Prostate gland (tissue), 2 donors: ENCODE data around the gene EML4. TPM values are rescaled to one million over a fixed set of nuclear protein-coding genes. Genes with fewer than 3 reads are reported as not detected.
"Not testable (repeated sequence)": the region's sequence is repeated elsewhere in the genome, so short reads cannot be mapped to it uniquely, and the experiment has no call there.

Experiments used
- DNase-seq: peaks from one replicate; pipeline ENCODE4 v3.0.0-alpha.2; 2019; ENCODE audit warnings: low spot score
- H3K27ac ChIP-seq, 2 donors: fragments of 200-600 bp; sonication (generic); 2 replicates each; pipeline ENCODE4 v1.5.1; 2017 to 2019
- H3K27me3 ChIP-seq: fragments of 200-600 bp; sonication (generic); replicated peaks from 2 replicates; pipeline ENCODE4 v1.5.1; 2019; ENCODE audit not compliant: insufficient read depth
- H3K36me3 ChIP-seq, 2 donors: fragments of 200-600 bp; sonication (generic); 1 replicate in 1 of 2; 2 replicates in 1 of 2; pipeline versions ENCODE4 v1.5.1 to v1.8.1; 2017 to 2019
- H3K4me1 ChIP-seq: fragments of 200-600 bp; sonication (generic); replicated peaks from 2 replicates; pipeline ENCODE4 v1.5.1; 2019
- H3K4me3 ChIP-seq, 2 donors: fragments of 200-600 bp; sonication (generic); 2 replicates each; pipeline ENCODE4 v1.5.1; 2017 to 2019
- H3K9me3 ChIP-seq: fragments of 200-600 bp; sonication (generic); 2 replicates; pipeline ENCODE4 v1.5.1; 2017
- CTCF ChIP-seq, 4 experiments: fragments of 200-600 bp in 2 of 4; fragments of 450-650 bp in 2 of 4; sonication (generic) in 2 of 4; IDR thresholded peaks; 1 replicate in 3 of 4; 2 replicates in 1 of 4; pipeline ENCODE4 v1.5.1; 2016 to 2019; ENCODE audit warnings: antibody characterized with exemption in 4 of 4, mild to moderate bottlenecking in 2 of 4, moderate library complexity in 2 of 4
- POLR2A ChIP-seq: fragments of 450-650 bp; IDR thresholded peaks from one replicate; pipeline ENCODE4 v1.6.1; 2016; ENCODE audit warnings: antibody characterized with exemption, mild to moderate bottlenecking
- POLR2AphosphoS5 ChIP-seq: sonication (generic); formaldehyde crosslinking; IDR thresholded peaks from one replicate; pipeline ENCODE4 v1.6.1; 2017; ENCODE audit warnings: antibody characterized with exemption
- WGBS: methylation state at CpG from one replicate; pipeline ENCODE4 v1.1.5; 2018; 5-methylcytosine and 5-hydroxymethylcytosine counted together
- intact Hi-C: fragments of 100-400 bp; cut with DNase I; formaldehyde crosslinking; loops from one replicate; pipeline ENCODE4 v1.14.2; 2022
- total RNA-seq, 2 donors: library from RNA; depleted of rRNA; stranded (reverse); fragments of >200 nt; gene quantifications; one replicate each; pipeline ENCODE4 v1.1.0, GENCODE V29; 2016

The EML4 gene
- 10 to 100 TPM; 26.3 to 38.2 TPM for total RNA-seq

- Histone ChIP-seq H3K4me1 (no peaks in the 10 kb centered on the region), H3K27ac (peak within 1 kb of the TSS; percentile 84 to 86), H3K4me3 (peak within 1 kb of the TSS; percentile 68 to 85), H3K9me3 (no peaks in the 10 kb centered on the region), H3K27me3 (no peaks in the 10 kb centered on the region), H3K36me3 (no peaks in the 10 kb centered on the region)
- peak; percentile 92 for DNase-seq
- TF ChIP-seq POLR2AphosphoS5 (peak; percentile 81), CTCF (IDR thresholded peaks at IDR 0.05) (no peak), POLR2A (peak; percentile 67)
- under 1% methylated on average over 60 of the region's 88 CpGs for WGBS
- intact Hi-C loops = no loop called here
Measured at GRCh38 chr2:42169100-42169873, at the start of gene EML4. TSS of gene EML4 (plus strand) at chr2:42169353. CDS start at chr2:42169612, 259 bp downstream.

DNA sequence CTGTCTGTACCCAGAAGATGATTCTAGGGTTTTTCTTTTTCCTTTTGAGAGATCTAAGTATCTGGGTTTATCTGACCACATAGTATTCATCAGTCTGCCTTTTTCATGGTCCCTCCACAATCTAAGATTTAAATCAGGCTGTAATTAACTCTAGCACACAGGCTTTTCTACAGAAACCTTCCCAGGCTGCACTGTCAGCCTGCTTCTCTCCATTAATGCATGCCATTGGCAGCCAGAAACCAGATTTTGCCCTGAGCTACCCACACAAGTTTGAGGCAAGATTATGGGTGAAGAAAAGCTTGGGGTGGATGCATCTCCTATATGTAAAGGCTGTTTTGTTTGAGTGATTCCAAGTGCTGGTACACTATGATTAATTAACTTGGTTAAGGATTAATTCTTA, 45.7 kb upstream of the EML4 start:
- no peaks in the 10 kb centered on the region for H3K4me1 ChIP-seq
- no peak overlapping the region for H3K4me3 ChIP-seq
- intact Hi-C loops = no loop called here
- H3K27ac ChIP-seq = peak overlapping the region in 1 of 2 donors; percentile 6
- no peaks in the 10 kb centered on the region for H3K27me3 ChIP-seq
- no peaks in the 10 kb centered on the region for H3K9me3 ChIP-seq
- H3K36me3 ChIP-seq = no peaks in the 10 kb centered on the region
- no peak for DNase-seq
- TF ChIP-seq POLR2AphosphoS5 = no peak
- no peak for TF ChIP-seq CTCF (IDR thresholded peaks at IDR 0.05)
- no peak for TF ChIP-seq POLR2A

DNA sequence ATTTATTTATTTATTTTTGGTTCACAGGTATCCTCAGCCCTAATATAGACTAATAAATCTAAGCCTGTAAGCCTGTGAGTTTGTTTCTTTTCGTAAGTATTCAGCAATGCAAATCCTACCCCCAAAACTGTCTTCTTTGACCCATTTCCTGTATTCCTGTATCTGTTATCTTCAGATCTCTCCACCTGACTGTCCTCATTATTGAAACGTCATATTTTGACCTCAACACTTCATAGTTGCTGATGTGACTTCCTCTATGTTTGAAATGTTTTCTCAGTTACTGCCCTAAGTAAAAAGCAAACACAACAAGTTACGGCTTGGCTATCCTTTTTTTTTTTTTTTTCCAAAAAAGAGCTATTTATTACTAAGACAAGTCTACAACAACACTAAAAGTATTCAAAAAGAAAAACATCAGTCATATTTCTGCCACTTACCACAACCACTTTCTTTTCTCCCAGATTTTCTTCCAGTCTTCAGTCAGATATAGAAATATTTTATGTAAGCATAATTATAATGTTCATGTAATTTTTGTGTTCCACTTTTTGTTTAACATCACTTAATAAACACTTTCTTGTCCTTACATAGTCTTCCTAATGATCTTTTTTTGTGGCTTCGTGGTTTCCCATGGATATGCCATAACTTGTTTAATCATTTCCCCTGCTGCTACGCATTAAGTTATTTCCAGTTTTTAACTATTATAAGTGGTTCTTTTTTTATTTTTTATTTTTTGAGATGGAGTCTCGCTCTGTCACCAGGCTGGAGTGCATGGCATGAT, 45.0 kb upstream of the EML4 start:
- TF ChIP-seq CTCF (IDR thresholded peaks at IDR 0.05) (no peak), POLR2AphosphoS5 (peak; percentile 24)
- no peak for DNase-seq
- H3K4me3 ChIP-seq = no peak overlapping the region
- peak overlapping the region in 1 of 2 donors; percentile 6 for H3K27ac ChIP-seq
- WGBS = 46% methylated on average over 6 of the region's 6 CpGs
- H3K9me3 ChIP-seq = no peaks in the 10 kb centered on the region
- H3K27me3 ChIP-seq = no peaks in the 10 kb centered on the region
- H3K4me1 ChIP-seq = peaks cover 2% of the 10 kb centered on the region
- no peaks in the 10 kb centered on the region for H3K36me3 ChIP-seq
- intact Hi-C loops = no loop called here

DNA sequence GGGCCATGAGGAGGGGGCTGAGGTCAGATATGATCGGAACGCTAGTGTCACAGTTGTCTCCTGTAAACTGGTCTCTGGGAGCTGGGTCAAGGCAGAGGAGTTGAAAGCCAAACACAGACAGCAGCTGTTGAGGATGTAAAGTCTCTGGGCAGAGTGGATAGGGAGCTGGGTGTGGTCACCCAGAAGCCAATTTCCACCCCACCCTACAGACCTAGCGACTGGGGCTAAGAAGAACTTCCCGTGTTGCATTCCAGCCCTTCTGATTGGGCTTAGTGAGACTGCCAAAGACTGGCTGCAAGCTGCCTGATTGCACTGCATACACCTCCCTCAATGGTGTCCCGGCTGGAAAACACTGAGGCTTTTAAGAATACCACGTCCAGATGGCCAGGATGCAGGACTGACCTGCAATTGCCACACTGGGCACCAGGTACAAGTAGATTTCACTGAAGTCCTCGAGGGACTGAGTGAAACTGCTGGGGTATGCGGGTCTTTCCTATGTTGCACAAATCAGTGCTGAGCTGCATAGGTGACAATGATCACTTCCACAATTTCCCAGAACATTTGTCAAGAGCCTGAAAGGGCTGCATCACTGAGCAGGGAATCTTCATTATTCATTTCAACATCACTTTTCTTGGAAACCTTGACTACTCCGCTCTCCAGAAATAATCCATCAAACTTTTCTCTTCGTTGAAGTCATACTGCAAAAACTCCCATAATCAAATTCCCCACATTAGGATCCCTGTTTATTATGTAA, 43.1 kb upstream of the EML4 start:
- TF ChIP-seq POLR2AphosphoS5 (no peak), CTCF (IDR thresholded peaks at IDR 0.05) (no peak), POLR2A (no peak)
- Histone ChIP-seq H3K27me3 (no peaks in the 10 kb centered on the region), H3K4me3 (no peak overlapping the region), H3K27ac (no peak overlapping the region), H3K36me3 (no peaks in the 10 kb centered on the region), H3K4me1 (peaks cover 3% of the 10 kb centered on the region), H3K9me3 (no peaks in the 10 kb centered on the region)
- intact Hi-C loops = no loop called here
- DNase-seq = no peak
- WGBS = 45% methylated on average over 10 of the region's 10 CpGs

- H3K4me1 ChIP-seq, H3K4me3 ChIP-seq, H3K36me3 ChIP-seq, H3K9me3 ChIP-seq, intact Hi-C loops, H3K27me3 ChIP-seq, DNase-seq: not testable (repeated sequence)
- 36% methylated on average over 10 of the region's 10 CpGs for WGBS
- peak overlapping the region; percentile 27 to 58 for H3K27ac ChIP-seq
Measured at GRCh38 chr2:42126873-42127272, 42.3 kb upstream of the EML4 start.
